NCI-H2107 treated with DMSO at 0.1 percent for 48 hours (cell line): ENCODE measurements around the gene GRID1.

Experiments
- DNase-seq: peaks from one replicate; lab custom pipeline; 2025; ENCODE audit not compliant: unreplicated experiment; lab: John Stamatoyannopoulos, UW

GRID1 gene

DNA sequence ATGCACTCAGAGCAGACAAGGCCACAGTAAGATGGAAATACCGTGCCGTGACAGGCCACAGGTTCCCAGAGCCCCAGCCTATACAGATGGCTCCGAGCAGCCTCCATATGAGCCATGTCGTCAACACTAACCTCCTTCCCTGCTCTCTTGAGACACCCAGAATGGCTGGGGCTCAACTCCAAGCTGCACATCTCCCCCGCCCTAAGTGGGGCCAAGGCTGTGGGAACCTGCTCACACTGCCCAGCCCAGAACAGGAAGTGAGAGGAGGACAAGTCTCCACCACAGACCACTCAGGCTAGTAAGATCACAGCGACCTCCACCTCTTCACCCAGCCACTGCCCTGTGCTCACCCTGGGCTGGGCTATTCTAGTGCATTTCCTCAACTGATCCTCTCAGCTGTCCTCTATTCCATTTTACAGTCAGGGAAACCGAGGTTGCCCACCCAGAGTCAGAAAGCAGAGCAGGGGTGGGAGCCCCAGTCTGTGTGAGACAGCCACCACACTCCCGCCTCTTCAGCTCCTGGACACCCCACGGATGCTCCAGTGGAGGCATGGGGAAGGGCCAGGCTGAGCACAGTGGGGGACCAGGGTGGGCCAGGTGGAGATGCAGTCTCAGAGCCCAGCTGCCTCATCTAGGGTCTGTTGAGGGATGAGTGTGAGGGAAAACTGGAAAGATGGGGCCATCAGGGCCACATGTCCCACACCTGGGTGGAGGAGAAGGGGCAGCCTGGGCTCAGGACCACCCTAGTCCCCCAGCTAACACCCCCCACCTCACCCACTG, 11.6 kb downstream of the GRID1 start:
- no peak for DNase-seq

DNA sequence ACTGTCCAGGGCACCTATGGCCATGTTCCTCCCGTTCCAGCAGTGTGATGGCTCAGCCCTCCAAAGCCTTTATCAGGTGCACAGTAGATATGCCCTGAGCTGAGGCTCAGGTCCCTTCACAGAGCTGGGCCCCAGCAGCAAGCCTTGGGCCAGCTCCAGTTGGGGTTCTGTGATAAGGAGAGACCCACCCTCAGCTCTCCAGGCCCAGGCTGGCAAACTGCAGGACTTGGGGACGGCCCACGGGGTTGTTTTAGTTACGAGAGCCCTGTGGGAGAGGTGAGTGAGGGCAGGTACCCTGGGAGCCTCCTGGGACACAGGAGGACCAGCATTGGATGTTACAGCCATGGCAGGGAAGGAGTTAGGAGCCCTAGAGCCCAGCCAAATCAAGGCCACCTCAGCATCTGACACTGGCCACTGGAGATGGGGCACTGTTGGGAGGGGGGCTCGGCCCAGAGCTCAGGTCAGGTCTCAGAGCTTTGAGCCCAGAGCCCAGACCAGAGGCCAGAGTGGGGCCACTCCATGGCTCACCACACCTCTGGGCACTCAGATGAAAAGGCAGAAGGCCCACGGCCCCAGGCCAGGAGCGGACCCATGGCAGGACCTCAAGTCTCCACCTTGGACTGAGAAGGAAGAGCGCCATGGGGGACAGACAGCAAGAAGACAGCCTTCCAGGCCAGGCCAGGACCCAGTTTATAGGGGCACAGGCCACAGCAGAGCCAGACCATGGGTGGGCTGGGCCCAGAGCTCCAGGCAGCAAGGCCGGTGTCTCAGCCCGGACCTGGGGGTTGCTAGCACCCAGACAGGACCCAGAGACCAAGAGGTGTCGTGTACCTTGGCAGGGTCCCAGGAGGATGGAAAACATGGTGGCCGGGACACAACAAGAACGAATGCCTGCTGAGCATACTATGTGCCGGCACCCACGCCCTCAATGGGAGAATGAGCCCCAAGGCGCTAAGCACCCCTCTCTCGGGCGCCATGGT, 12.8 kb downstream of the GRID1 start:
- DNase-seq, result no peak

DNA sequence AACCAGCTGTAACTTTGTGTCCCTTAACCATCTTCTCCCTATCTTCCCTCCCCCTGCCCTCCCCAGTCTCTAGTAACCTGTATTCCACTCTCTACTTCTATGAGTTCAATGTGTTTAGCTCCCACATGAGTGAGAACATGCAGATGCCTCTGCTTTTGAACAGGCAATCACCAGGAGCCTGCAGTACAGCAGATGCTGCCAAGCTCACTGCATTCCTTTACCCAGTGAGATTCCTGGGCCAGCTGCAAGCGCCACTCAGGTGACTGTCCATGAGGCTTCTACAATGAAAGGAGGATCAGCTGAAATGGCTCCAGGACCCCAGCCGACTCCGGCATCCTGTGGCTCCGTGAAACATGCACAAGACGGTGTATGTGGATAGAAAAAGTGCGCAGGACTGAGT, 15.7 kb downstream of the GRID1 start:
- DNase-seq, result no peak

DNA sequence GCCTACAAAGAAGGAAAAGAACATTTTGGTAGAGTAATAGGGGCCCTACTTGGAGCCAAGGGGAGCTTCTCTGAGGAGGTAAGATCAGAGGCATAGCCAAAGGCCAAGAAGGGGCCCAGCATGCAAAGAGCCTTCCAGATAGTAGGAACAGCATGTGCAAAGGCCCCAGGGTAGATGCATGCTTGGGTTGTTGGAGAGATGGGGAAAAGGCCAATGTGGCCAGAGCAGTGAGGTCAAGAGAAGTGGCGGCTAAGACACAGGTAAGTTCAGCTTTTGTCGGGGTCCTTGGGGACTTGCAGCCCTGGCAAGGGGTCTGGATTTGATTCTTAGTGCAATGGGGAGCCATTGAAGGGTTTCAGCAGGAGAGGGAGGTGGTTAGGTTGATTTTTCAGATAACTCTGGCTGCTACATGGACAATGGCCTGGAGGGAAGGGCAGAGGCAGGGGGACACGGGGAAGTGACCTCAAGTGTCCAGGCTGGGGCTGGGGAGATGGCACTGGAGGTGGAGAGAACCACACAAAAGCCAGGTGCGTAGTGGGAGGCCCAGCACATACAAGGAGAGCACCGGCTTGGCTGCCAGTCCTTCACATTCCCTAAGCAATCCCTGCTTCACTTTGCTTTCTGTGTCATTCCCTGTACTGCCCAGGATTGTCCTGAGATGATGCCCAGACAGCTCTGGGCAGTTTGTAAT, 16.5 kb downstream of the GRID1 start:
- DNase-seq, result no peak

DNA sequence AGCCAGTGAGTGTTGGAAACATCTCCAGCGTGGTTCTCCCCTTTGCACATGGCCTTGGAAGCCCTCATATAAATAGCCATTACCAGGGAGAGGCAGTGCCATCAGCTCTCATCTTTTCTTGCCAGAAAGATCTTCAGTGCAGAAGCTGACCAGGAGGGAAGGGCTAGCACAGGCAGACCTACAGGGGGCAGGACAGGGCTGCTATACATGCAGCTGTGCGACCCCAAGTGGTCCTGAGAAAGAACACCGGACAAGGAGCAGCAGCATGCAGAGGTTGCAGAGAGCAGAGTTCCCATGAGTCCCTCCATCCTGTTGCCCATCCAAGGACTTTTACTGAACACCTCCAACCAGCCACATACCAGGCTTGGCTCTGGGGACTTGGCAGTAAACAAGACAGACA, 17.1 kb downstream of the GRID1 start:
- DNase-seq, result no peak

DNA sequence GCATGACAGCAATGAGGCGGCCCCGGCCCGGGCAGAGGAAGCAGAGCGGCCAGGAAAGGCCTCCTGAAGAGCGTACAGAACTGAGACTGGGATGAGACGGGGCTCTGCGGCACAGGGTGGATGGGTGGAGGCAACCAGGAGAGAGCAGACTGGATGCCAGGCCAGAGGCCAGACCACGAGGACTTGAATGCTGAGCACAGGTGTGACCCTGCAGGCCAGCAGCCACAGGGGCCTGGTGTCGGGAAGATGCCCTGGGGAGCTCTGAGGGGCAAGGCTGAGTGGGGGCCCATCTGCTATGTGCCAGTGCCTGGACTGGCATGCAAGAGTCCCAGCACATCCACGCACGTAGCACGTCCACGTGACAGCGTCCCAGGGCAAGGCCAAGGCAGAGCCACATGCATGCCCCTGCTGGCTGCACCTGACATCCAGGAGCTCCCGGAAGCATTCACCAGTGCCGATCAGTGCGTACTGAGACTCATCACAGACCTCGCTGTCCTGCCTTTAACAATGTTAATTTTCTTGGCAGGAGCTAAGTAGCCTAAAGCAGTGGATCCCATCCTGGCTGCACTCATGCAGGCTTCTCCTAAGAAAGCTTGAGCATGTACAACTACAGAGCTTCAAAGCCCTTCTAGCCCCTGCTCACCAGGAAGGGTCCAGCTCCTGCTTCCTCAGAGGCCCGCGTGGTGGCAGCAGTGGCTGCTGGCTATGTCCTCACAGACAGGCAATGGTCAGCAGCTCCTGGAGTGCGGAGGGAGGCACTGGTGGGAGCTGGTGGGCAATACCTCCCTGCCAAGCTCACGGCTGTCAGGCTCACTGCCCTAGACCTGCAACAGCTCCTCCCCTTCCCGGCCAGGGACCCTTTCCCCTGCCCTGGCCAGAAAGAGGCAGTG, 18.0 kb downstream of the GRID1 start:
- no peak for DNase-seq

DNA sequence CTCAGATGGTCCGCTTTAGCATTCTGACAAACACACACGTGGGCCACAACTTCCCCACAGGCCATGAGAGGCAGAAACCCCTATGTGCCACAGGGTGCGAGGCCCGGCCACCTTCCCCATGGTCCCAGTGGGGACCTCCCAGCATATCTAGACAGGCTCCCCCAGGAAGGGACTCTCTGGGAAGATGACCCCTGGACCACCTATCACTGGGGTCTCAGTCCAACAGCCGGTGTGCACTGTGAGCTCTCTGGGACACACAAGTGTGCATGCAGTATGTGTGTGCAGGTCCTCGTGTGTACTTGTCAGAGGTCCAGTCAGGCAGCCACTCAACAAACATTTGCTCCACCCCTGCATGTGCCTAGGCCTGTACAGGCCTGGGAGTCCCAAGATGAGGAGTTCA, 18.7 kb downstream of the GRID1 start:
- no peak for DNase-seq

DNA sequence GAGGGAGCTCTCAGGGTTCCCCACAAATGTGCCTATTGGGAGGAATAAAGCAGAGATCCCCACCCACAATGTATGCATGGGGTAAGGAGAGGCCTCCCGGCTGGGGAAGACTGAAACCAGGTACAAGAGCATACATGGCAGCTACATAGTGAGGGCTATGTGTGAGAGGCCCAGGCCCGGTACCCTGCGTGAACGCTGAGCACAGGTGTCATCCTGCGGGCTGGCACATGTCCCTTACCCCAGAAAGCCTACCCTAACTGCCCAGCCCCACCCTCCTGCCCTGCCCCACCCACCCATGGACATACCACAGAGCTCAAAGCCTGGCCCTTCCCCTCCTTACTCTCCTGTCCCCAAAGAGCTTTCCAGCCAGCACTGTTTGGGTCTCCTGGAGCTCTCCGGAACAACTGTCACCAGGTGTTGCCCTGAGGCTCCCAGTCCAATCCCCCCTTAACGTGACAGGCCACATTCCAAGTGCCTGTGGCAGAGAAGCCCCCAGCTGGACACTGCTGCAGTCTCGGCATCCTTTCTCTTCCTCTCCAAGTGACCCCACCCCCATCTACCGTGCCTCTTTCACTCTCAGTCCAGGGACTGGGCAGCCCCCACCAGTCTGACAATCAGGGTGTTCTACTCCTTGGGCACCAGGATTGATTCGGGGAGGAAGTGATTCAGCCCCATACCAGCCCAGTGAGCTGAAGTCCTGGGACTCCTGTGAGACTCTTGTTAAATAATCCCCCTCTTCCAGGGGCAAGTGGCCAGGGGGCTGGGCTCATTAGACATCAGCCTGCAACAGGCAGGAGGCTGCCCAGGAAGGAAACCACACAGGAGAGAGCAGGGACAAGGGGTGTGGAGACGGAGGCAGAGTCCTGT, 19.6 kb downstream of the GRID1 start:
- no peak for DNase-seq

DNA sequence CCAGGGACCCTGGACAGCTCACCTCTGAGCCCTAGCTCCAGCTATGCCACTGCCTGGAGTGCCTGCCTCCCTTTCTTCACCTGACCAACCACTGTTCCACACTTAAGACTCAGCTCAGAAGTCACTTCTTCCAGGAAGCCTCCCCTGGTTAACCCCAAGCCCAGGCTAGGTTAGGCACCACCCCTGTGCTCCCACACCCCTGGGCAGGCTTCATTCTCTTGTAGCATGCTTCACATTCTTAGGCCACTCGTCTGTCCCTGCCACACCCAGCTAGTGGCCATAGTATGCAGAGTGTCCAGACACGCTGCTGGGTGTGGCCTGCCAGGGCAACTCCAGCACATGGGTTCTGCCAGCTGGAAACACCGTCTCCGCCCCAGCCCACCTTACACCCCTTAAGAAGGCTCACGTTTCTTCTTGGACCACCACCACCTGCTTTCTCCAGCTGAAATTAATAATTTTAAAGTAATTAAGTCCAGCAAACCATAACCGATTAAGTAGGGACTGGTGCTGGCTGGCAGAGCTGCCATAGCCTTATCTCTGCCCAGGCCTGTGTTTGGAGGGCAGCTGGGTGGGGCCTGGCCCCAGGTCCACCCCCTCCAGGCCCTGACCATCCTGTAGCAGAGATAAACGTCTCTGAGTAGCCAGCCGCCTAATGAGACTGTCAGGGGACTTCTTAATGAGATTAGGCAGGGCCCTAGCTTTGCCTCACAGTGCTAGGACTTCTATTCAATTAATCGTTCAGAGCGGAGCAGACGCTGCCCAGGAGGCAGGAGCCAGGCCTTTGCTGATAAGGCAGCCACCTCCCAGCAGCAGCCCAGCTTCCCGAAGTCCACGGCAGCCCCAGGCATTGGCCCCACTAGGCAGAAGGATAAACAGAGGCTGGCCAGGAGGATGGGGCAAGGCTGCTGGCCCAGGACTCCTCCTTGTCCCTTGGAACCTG, 20.5 kb downstream of the GRID1 start:
- DNase-seq, result no peak

DNA sequence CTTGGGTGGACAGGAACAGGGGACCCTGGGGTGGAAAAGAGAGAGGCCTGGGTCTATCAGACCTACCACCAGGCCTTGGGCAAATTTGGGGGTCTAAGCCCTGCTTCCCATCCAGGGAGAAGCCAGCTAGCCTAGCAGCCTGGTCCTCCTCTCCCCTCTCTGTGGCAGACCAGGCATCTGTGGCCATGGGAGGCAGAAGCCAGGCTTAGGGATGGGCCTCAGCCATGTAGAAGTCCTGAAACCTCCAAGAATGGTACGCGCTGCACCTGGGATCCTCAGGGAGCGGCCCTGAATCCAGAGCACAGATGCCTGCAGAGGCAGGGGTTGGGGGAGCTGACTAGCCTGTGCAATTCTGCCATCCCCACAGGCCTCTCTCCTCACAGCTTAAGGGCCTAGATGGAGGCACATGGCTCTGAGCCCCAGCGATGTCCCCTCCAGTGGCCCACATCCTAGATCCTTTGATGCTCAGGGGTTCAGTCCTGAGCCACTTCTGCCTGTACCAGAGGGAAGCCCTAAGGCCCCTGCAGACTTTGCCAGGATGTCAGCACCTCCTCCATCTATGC, 21.2 kb downstream of the GRID1 start:
- DNase-seq, result no peak

DNA sequence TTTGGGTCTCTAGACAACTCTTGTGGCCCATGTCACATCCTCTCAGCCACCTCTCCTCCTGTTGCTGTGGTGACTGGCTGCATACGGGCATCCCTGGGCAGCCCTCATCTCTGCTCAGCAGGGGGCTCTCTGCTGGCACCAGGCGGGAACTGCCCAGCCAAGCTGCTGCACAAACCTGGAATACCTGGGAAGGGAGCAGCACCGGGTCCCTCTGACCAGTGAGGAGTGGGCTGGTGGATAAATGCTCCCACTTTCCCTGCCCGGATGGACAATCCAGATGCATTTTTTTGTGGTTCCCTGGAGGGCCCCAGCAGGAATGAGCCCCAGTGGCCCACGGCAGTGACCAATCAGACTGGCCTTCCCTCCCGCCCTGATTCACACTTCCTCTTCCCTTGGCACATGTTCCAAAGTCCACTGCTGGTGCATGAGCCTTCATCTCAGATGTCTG, 21.9 kb downstream of the GRID1 start:
- DNase-seq, result no peak

DNA sequence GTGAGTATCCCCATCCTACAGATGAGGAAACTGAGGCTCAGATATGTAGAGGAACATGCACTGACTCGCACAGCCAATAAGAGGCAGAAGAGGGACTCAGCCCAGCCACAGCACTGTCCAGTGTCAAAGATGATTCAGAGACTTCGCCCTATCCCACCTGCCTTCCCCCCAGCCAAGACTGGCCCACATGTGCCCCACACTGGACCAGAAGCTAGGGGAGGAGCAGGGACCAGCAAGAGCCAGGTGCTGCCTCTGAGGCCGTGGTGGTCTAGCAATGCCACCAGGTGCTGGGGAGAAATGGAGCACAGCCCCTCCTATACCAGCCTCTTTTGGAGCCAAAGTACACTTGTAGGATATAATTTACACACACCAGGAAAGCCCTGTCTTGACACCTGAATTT, 22.3 kb downstream of the GRID1 start:
- DNase-seq, result no peak

DNA sequence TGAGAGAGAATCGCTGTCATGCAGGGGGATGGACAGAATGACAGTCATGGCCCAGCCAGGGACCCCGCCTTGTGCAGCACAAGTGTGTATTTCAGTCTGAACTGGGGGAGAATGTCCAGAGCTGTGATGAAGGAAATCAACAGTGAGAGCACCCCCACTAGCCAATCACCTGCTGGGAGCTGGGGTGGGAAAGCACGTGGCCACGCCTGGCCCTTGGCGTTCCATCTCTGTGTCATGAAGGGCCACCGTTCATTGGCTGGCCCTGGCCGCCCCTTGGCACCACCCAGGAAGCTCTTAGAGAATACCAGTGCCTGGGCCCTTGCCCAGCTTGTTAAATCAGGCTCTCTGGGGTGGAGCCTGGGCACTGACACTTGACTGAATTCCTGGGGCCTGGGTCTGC, 22.8 kb downstream of the GRID1 start:
- DNase-seq, result no peak

DNA sequence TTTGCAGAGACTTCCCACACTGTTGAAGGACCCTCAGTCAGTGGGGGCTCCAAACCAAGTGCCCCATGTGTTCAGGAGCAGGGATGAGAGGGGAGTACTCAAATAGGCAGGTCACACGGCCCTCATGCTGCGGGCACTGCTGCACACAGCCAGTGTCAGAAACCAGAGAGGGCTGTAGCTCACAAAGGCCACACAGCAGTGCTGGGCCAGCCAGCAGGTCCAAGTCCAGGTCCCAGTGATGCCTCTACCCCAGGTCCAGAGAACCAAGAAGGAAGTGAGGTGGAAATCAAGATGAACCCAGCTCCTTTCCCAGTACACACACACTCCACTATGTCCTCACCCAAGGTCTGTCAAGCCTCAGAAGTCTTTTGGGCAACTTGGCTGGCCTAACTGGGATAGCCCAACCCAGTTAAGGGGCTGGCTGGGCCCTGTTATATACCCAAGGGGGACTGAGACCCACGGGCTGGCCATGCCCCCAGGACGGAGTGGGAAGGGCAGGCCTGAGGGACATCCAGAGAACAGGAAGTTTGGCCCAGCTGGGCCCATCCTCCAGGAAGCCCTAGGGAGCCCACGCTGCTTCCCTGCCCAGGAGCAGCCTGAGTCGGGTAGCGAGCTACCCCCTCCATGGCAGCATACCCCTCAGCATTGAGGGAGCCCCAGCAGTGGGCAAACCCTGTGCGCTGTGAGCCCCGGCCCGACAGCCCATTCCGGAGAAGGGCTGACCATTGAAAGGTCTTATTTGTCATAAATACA, 24.3 kb downstream of the GRID1 start:
- no peak for DNase-seq

DNA sequence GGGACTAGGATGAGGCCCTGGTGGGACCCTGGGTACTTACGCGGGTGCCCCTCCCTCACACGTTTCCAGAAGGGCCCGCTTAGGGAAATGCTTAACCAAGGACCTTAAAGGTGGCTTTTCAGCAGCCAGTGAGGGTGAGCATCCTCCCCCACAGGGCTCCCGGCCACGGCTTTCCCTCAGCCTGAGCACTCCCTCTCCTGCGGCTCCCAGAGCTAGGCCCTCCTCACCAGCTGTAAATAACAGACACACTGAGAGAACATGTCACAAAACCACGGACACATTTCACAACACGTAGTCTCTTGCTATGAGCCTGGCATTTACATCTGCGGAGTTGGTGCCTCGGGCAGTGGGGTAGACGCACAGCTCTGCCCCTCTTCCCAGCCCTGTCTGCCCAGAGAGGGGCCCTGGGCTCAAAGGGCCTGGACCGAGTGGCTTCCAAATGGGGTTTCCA, 25.2 kb downstream of the GRID1 start:
- DNase-seq, result peak; percentile 40

DNA sequence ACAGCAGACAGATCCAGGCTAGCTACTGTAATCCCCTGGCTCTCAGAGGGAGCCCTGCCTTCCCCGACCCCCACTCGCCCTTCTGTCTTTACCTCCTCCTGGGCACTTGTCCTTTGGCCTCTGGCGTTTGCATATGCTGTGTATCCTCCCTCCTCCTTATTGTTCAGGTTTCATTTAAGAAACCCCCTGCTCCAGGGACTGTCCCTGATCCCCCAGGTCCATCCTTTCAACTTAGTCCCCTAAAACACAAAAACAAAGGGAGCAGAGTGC, 25.7 kb downstream of the GRID1 start:
- DNase-seq, result no peak

DNA sequence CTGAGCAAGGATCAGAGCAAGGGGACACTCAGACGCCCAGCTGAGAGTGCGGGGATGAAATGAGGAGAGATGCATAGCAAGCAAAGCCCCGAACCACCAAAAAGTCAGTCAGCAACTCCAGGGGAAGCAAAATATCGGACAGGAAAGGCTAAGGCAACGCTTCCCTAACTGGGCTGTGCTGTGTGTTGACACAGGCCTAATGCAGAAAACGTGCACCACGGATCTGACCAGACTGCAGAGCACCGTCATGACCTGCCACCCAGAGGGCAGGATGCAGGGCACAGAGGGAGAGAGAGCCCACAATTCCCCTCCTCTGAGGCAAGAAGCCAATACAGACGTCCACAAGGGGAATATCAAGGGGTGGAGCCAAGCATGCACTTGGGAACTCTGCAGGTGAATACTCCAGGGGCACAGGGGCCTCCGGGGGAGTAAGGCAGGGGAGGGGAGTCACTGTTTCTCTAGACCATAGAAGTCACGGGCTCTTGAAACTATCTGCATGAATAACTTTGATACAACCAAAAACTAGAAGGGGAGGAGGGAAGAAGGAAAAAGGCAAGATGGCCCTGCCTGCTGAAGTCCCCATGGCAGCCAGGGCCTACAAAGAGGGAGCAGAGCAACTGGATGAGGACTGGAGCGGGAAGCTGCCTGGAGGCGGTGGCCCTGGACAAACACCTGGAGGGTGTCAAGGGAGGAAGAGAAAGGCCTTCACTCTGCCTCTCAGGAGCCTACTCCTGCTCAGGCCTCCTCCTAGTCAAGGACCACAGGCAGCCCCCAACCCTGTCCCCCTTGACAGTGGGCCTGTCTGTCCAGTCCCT, 26.2 kb downstream of the GRID1 start:
- peak; percentile 48 for DNase-seq
